Gastroesophageal sphincter (tissue), 3 donors: ENCODE measurements around the gene ACTN1.

Experiments
- CTCF ChIP-seq, 4 experiments: fragments of 200-600 bp in 2 of 4; fragments of 450-650 bp in 2 of 4; sonication (generic) in 1 of 4; IDR thresholded peaks; one replicate each; pipeline ENCODE4 v1.5.1; 2017 to 2019; ENCODE audit warnings: antibody characterized with exemption in 4 of 4, mild to moderate bottlenecking in 2 of 4, moderate library complexity in 2 of 4
- EP300 ChIP-seq: sonication (generic); formaldehyde crosslinking; IDR thresholded peaks from one replicate; pipeline ENCODE4 v1.6.1; 2017; ENCODE audit warnings: antibody characterized with exemption, mild to moderate bottlenecking
- POLR2A ChIP-seq, 2 donors: fragments of 450-650 bp; IDR thresholded peaks; one replicate each; pipeline ENCODE4 v1.6.1; 2017; ENCODE audit warnings: antibody characterized with exemption in 2 of 2, mild to moderate bottlenecking in 2 of 2, moderate library complexity in 1 of 2

DNA sequence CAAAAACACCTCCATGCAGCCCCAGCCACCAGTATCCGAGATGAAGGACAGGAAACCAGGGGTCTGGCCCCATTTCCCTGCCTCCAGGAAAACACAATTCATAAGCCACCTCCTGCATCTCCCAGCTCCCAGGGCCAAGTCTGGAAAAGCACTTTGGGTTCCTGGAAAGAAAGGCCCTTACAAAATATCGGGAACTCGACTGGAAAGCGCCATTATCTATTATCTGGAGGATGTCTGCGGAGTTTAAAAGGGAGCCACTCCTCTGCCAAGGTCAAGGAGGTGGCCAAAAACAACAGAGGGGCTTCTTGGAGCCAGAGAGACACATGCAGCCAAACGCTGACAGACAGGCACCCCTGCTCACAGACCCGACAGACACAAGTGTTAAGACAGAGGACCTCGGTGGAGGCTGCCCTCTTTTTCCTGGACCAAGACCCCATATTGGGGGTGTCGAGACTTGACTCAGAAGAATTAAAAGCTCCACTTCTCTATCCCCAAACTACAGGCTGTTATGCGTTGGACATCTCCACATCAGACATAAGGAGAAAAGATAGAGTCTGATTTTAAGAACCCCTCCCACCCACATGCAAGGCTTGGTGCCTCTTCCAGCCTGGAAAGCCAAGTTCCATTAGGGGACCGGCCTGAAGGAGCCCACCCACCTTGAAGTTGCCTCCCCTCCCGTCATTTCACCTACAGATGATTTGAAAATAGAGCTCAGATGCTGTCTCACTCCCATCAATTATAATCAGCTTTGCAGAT lies 9.6 kb downstream of the ACTN1 start:
- no peak for TF ChIP-seq POLR2A (IDR thresholded peaks at IDR 0.05)
- no peak for TF ChIP-seq CTCF (IDR thresholded peaks at IDR 0.05)
- no peak for TF ChIP-seq EP300
